ENCODE measurements around the gene STRN4.
"Not testable (repeated sequence)": the region's sequence is repeated elsewhere in the genome, so short reads cannot be mapped to it uniquely, and the experiment has no call there.

STRN4 gene

GRCh38 chr19:46724468-46724867 lies 21.8 kb downstream of the STRN4 start:
- DNase-seq = no peak

GRCh38 chr19:46723471-46723870 lies 22.8 kb downstream of the STRN4 start:
- DNase-seq = no peak

GRCh38 chr19:46723023-46723461 lies 23.2 kb downstream of the STRN4 start:
- DNase-seq = no peak

- DNase-seq = no peak
Observed at GRCh38 chr19:46722421-46723022, 23.7 kb downstream of the STRN4 start.

GRCh38 chr19:46722004-46722380 lies 24.3 kb downstream of the STRN4 start:
- no peak for DNase-seq

- no peak for DNase-seq
Observed at GRCh38 chr19:46721269-46722003, 24.8 kb downstream of the STRN4 start.

GRCh38 chr19:46720503-46721239 lies 25.6 kb downstream of the STRN4 start:
- DNase-seq = no peak

- DNase-seq = no peak
Observed at GRCh38 chr19:46719629-46720502, 26.4 kb downstream of the STRN4 start.

GRCh38 chr19:46718934-46719622 lies 27.2 kb downstream of the STRN4 start:
- no peak for DNase-seq

GRCh38 chr19:46718157-46718933 lies 27.9 kb downstream of the STRN4 start:
- no peak for DNase-seq

- DNase-seq = no peak
Observed at GRCh38 chr19:46717716-46718143, 28.5 kb downstream of the STRN4 start.

- DNase-seq = peak; percentile 25
Observed at GRCh38 chr19:46717034-46717715, 29.1 kb downstream of the STRN4 start, which contains the start of gene PRKD2. Gene PRKD2, minus strand, starts transcription at chr19:46717114. Its CDS starts 744 bp downstream, at chr19:46716370.

- DNase-seq = no peak
Observed at GRCh38 chr19:46716672-46717033, 29.6 kb downstream of the STRN4 start.

- no peak for DNase-seq
Observed at GRCh38 chr19:46715975-46716671, 30.1 kb downstream of the STRN4 start.

- DNase-seq = no peak
Observed at GRCh38 chr19:46715620-46715974, 30.7 kb downstream of the STRN4 start.

GRCh38 chr19:46714444-46715106 lies 31.7 kb downstream of the STRN4 start:
- DNase-seq = no peak

- no peak for DNase-seq
Observed at GRCh38 chr19:46713781-46714443, 32.3 kb downstream of the STRN4 start.

- not testable (repeated sequence) for DNase-seq
Observed at GRCh38 chr19:46712768-46713338, 33.4 kb downstream of the STRN4 start.

- DNase-seq = no peak
Observed at GRCh38 chr19:46710687-46711086, 35.6 kb downstream of the STRN4 start.

Measured in NCI-H1694 (cell line).